T-helper 1 cell treated with Interleukin-12 subunit alpha and Interleukin-12 subunit beta and Interleukin-4 antibody, amounts not matched to agents 30 μg/mL and 1 μg/mL, for 36 hours (primary cell): ENCODE results near the gene RNU1-4.
"Not testable (repeated sequence)": the region's sequence is repeated elsewhere in the genome, so short reads cannot be mapped to it uniquely, and the experiment has no call there.

Experiments
- H3K27ac Mint-ChIP-seq: one replicate; pipeline ENCODE4 v1.8.0; 2021; ENCODE audit warnings: mild to moderate bottlenecking, mixed read lengths
- H3K27me3 Mint-ChIP-seq: one replicate; pipeline ENCODE4 v1.8.0; 2021; ENCODE audit warnings: low read depth, mixed read lengths
- H3K36me3 Mint-ChIP-seq: one replicate; pipeline ENCODE4 v1.8.0; 2021; ENCODE audit warnings: low read depth, mixed read lengths
- H3K4me1 Mint-ChIP-seq: one replicate; pipeline ENCODE4 v1.8.0; 2021; ENCODE audit warnings: low read depth, mixed read lengths
- H3K4me3 Mint-ChIP-seq: one replicate; pipeline ENCODE4 v1.8.0; 2021; ENCODE audit warnings: mild to moderate bottlenecking, moderate library complexity, mixed read lengths
- H3K9me3 Mint-ChIP-seq: one replicate; pipeline ENCODE4 v1.8.0; 2021; ENCODE audit warnings: mixed read lengths

Gene RNU1-4

GRCh38 chr1:16747660-16748059 is 7.3 kb downstream of the RNU1-4 start:
- not testable (repeated sequence) for H3K4me1 Mint-ChIP-seq, H3K27me3 Mint-ChIP-seq, H3K36me3 Mint-ChIP-seq, H3K9me3 Mint-ChIP-seq, H3K27ac Mint-ChIP-seq, H3K4me3 Mint-ChIP-seq

- not testable (repeated sequence) for H3K27me3 Mint-ChIP-seq, H3K36me3 Mint-ChIP-seq, H3K4me1 Mint-ChIP-seq, H3K4me3 Mint-ChIP-seq, H3K27ac Mint-ChIP-seq, H3K9me3 Mint-ChIP-seq
Observed at GRCh38 chr1:16748710-16749109, 8.4 kb downstream of the RNU1-4 start.

GRCh38 chr1:16749910-16750888 is 9.9 kb downstream of the RNU1-4 start:
- not testable (repeated sequence) for H3K4me1 Mint-ChIP-seq, H3K27ac Mint-ChIP-seq, H3K9me3 Mint-ChIP-seq, H3K4me3 Mint-ChIP-seq, H3K36me3 Mint-ChIP-seq, H3K27me3 Mint-ChIP-seq

- H3K27ac Mint-ChIP-seq, H3K4me3 Mint-ChIP-seq, H3K4me1 Mint-ChIP-seq, H3K9me3 Mint-ChIP-seq, H3K27me3 Mint-ChIP-seq, H3K36me3 Mint-ChIP-seq: not testable (repeated sequence)
Observed at GRCh38 chr1:16752770-16753169, 12.5 kb downstream of the RNU1-4 start.

GRCh38 chr1:16755385-16755784 is 15.1 kb downstream of the RNU1-4 start:
- H3K27ac Mint-ChIP-seq, H3K27me3 Mint-ChIP-seq, H3K36me3 Mint-ChIP-seq, H3K4me1 Mint-ChIP-seq, H3K9me3 Mint-ChIP-seq, H3K4me3 Mint-ChIP-seq: not testable (repeated sequence)

- not testable (repeated sequence) for H3K27ac Mint-ChIP-seq, H3K4me1 Mint-ChIP-seq, H3K27me3 Mint-ChIP-seq, H3K36me3 Mint-ChIP-seq, H3K9me3 Mint-ChIP-seq, H3K4me3 Mint-ChIP-seq
Observed at GRCh38 chr1:16755932-16756331, 15.6 kb downstream of the RNU1-4 start.

GRCh38 chr1:16757574-16757973 is 17.3 kb downstream of the RNU1-4 start:
- H3K27ac Mint-ChIP-seq, H3K4me3 Mint-ChIP-seq, H3K36me3 Mint-ChIP-seq, H3K27me3 Mint-ChIP-seq, H3K4me1 Mint-ChIP-seq, H3K9me3 Mint-ChIP-seq: not testable (repeated sequence)

GRCh38 chr1:16758060-16758459 is 17.7 kb downstream of the RNU1-4 start:
- not testable (repeated sequence) for H3K27ac Mint-ChIP-seq, H3K27me3 Mint-ChIP-seq, H3K9me3 Mint-ChIP-seq, H3K4me1 Mint-ChIP-seq, H3K36me3 Mint-ChIP-seq, H3K4me3 Mint-ChIP-seq

- H3K4me1 Mint-ChIP-seq, H3K36me3 Mint-ChIP-seq, H3K4me3 Mint-ChIP-seq: not testable (repeated sequence)
Observed at GRCh38 chr1:16759041-16759493, 18.8 kb downstream of the RNU1-4 start.

GRCh38 chr1:16759650-16760455 is 19.5 kb downstream of the RNU1-4 start:
- H3K4me1 Mint-ChIP-seq, H3K27ac Mint-ChIP-seq: not testable (repeated sequence)

More at GRCh38 chr1:16759041-16759493, 18.8 kb downstream of the RNU1-4 start:
- H3K27me3 Mint-ChIP-seq, H3K9me3 Mint-ChIP-seq, H3K27ac Mint-ChIP-seq: not testable (repeated sequence)

GRCh38 chr1:16760456-16760765 is 20.1 kb downstream of the RNU1-4 start:
- not testable (repeated sequence) for H3K9me3 Mint-ChIP-seq, H3K4me1 Mint-ChIP-seq, H3K27me3 Mint-ChIP-seq, H3K36me3 Mint-ChIP-seq, H3K27ac Mint-ChIP-seq, H3K4me3 Mint-ChIP-seq

More at GRCh38 chr1:16759650-16760455, 19.5 kb downstream of the RNU1-4 start:
- H3K9me3 Mint-ChIP-seq, H3K4me3 Mint-ChIP-seq, H3K27me3 Mint-ChIP-seq, H3K36me3 Mint-ChIP-seq: not testable (repeated sequence)

GRCh38 chr1:16760801-16761200 is 20.5 kb downstream of the RNU1-4 start:
- H3K36me3 Mint-ChIP-seq, H3K27me3 Mint-ChIP-seq, H3K4me3 Mint-ChIP-seq, H3K27ac Mint-ChIP-seq, H3K4me1 Mint-ChIP-seq, H3K9me3 Mint-ChIP-seq: not testable (repeated sequence)

GRCh38 chr1:16764248-16764819 is 24.0 kb downstream of the RNU1-4 start:
- H3K36me3 Mint-ChIP-seq, H3K9me3 Mint-ChIP-seq, H3K27ac Mint-ChIP-seq, H3K4me1 Mint-ChIP-seq, H3K27me3 Mint-ChIP-seq, H3K4me3 Mint-ChIP-seq: not testable (repeated sequence)

GRCh38 chr1:16764820-16765655 is 24.7 kb downstream of the RNU1-4 start:
- not testable (repeated sequence) for H3K4me1 Mint-ChIP-seq, H3K36me3 Mint-ChIP-seq, H3K27me3 Mint-ChIP-seq, H3K27ac Mint-ChIP-seq, H3K9me3 Mint-ChIP-seq, H3K4me3 Mint-ChIP-seq
